Activated T-cell treated with anti-CD3 and anti-CD28 coated beads, Interleukin-2, amount 50 U/mL, for 24 hours (primary cell): Measurements from ENCODE around the gene RBMX.
"Not testable (repeated sequence)": the region's sequence is repeated elsewhere in the genome, so short reads cannot be mapped to it uniquely, and the experiment has no call there.

Source experiments
- DNase-seq: peaks from one replicate; pipeline ENCODE4 v3.0.0-alpha.2; 2020
- H3K27ac Mint-ChIP-seq: 2 replicates; pipeline ENCODE4 v1.8.0; 2020; ENCODE audit warnings: mild to moderate bottlenecking, mixed read lengths
- H3K27me3 Mint-ChIP-seq: 2 replicates; pipeline ENCODE4 v1.8.0; 2020; ENCODE audit warnings: mixed read lengths
- H3K36me3 Mint-ChIP-seq: 2 replicates; pipeline ENCODE4 v1.8.0; 2020; ENCODE audit warnings: low read depth, mixed read lengths
- H3K4me1 Mint-ChIP-seq: 2 replicates; pipeline ENCODE4 v1.8.0; 2020; ENCODE audit warnings: low read depth, mixed read lengths
- H3K4me3 Mint-ChIP-seq: 2 replicates; pipeline ENCODE4 v1.8.0; 2020; ENCODE audit warnings: mild to moderate bottlenecking, moderate library complexity, mixed read lengths
- H3K9me3 Mint-ChIP-seq: 2 replicates; pipeline ENCODE4 v1.8.0; 2020; ENCODE audit warnings: mixed read lengths

The RBMX gene

DNA sequence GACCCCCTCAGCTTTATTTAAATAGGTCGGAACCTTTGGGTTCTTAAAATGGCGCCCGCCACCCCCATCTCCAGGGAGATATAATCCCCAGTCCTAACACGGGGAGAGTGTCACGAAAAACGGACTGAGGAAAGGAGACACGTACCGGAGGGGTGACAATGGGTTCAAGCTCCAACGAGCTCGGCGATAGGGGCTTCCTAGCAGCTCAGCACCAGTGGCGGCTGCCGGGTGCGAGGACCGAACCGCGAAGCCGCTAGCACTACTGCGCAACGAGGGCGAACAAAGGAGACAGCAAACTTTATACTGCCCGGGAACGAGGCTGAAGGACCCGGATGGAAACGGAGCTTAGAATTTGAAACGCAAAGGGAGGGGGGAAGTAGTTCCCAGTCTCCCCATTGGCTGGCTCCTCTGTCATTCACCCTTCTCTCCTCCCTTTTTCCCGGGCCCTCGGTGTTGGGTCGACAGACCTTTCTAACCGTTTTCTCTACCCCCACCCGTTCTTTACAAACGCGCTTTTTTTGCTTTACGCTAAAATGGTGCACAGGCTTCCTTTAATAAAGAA lies at the start of gene RBMX:
RBMX (minus strand) TSS at position 274 of the 562 bp plus-strand sequence. CDS start 1,298 bp downstream, outside the sequence.
- peaks cover 22% of the 10 kb centered on the region for H3K4me1 Mint-ChIP-seq
- H3K27ac Mint-ChIP-seq: peak within 1 kb of the TSS; percentile 97
- H3K27me3 Mint-ChIP-seq: peaks cover 21% of the 10 kb centered on the region
- no peaks in the 10 kb centered on the region for H3K9me3 Mint-ChIP-seq
- DNase-seq: peak; percentile 87
- H3K4me3 Mint-ChIP-seq: peak within 1 kb of the TSS; percentile 93
- peaks cover 44% of the 10 kb centered on the region for H3K36me3 Mint-ChIP-seq

- H3K4me3 Mint-ChIP-seq, H3K9me3 Mint-ChIP-seq, DNase-seq, H3K27ac Mint-ChIP-seq, H3K36me3 Mint-ChIP-seq, H3K4me1 Mint-ChIP-seq, H3K27me3 Mint-ChIP-seq: not testable (repeated sequence)
These were observed 40.9 kb upstream of the RBMX start for GRCh38 chrX:136921438-136921837.

DNA sequence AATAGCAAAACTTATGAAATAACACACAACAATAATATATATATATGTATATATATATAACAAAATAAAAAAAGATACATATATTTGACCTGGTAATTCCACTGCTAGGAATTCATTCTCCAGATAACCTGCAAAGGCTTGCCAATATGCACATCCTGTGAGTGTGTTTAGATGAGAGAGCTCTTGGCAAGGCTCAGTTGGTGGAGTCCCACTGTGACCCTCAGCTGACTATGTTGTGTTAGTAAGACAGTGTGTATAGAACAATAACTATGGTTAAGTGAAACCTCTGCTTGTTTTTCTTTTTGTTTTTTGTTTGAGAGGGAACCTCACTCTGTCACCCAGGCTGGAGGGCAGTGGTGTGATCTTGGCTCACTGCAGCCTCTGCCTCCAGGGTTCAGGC lies 39.5 kb upstream of the RBMX start:
- no peak for DNase-seq
- Mint-ChIP-seq H3K4me1 (peaks cover 2% of the 10 kb centered on the region), H3K36me3 (peaks cover 9% of the 10 kb centered on the region), H3K9me3 (no peaks in the 10 kb centered on the region), H3K27ac (no peak overlapping the region), H3K27me3 (peaks cover 5% of the 10 kb centered on the region), H3K4me3 (no peak overlapping the region)

DNA sequence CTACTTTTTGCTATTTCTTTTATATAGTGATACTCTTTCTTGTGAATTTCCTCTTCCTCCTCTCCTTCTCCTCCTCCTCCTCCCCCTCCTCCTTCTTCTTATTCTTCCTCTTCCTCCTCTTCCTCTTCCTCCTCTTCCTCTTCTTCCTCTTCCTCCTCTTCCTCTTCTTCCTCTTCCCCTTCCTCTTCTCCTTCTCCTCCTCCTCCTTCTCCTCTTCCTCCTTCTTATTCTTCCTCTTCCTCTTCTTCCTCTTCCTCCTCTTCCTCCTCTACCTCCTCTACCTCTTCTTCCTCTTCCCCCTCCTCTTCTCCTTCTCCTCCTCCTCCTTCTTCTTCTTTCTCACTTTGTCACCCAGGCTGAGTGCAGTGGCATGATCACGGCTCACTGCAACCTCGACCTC lies 36.3 kb upstream of the RBMX start:
- Mint-ChIP-seq H3K9me3 (no peaks in the 10 kb centered on the region), H3K4me1 (peaks cover 5% of the 10 kb centered on the region), H3K27me3 (peaks cover 11% of the 10 kb centered on the region), H3K4me3 (no peak overlapping the region), H3K36me3 (peaks cover 3% of the 10 kb centered on the region), H3K27ac (no peak overlapping the region)
- DNase-seq: no peak

DNA sequence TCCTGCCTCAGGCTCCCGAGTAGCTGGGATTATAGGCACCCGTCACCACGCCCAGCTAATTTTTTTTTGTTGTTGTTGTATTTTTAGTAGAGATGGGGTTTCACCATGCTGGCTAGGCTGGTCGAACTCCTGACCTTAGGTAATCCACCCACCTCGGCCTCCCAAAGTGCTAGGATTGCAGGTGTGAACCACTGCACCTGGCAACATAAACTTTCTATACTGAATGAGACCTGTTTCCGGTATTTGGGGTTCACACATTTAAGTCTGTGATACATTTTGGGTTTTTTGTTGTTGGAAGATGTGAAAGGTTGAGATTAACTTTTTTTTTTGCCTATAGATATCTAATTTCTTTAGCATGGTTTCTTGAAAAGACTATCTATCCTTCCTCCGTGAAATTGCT lies 31.1 kb upstream of the RBMX start:
- H3K27ac Mint-ChIP-seq, H3K36me3 Mint-ChIP-seq, H3K9me3 Mint-ChIP-seq, DNase-seq: not testable (repeated sequence)
- peak overlapping the region; percentile 25 for H3K4me3 Mint-ChIP-seq
- H3K4me1 Mint-ChIP-seq: peaks cover 21% of the 10 kb centered on the region
- H3K27me3 Mint-ChIP-seq: peaks cover 18% of the 10 kb centered on the region

GRCh38 chrX:136911253-136911652 lies 30.7 kb upstream of the RBMX start:
- Mint-ChIP-seq H3K36me3 (peaks cover 6% of the 10 kb centered on the region), H3K9me3 (no peaks in the 10 kb centered on the region), H3K27me3 (peaks cover 18% of the 10 kb centered on the region), H3K4me3 (peak overlapping the region; percentile 89), H3K27ac (no peak overlapping the region), H3K4me1 (peaks cover 21% of the 10 kb centered on the region)
- no peak for DNase-seq

DNA sequence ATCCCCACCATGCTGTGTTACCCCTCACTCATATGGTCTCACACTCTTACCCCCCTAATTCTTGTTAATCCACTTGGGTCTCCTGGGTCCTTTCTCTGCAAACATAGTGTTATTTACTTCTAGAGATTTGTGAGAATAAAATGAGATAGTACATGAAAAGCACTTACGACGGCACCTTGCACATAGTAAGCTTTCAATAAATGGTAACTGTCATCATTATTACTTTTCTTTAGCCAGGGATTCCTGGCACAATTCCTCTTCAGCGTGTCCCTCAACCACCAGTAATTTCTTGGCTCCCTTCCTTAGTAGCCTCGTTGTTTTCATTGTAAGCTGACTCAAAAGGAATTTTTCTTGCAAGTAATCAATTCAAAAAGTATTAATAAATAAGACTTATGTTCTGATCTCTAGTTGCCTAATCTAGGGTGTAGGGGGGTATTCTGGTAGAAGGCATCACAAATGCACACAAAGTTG lies 30.1 kb upstream of the RBMX start:
- peaks cover 14% of the 10 kb centered on the region for H3K27me3 Mint-ChIP-seq
- peaks cover 4% of the 10 kb centered on the region for H3K36me3 Mint-ChIP-seq
- no peaks in the 10 kb centered on the region for H3K9me3 Mint-ChIP-seq
- peaks cover 21% of the 10 kb centered on the region for H3K4me1 Mint-ChIP-seq
- no peak for DNase-seq
- H3K27ac Mint-ChIP-seq: peak overlapping the region; percentile 93
- peak overlapping the region; percentile 89 for H3K4me3 Mint-ChIP-seq

- Mint-ChIP-seq H3K27ac (peak overlapping the region; percentile 93), H3K4me3 (peak overlapping the region; percentile 89), H3K27me3 (peaks cover 14% of the 10 kb centered on the region), H3K36me3 (peaks cover 4% of the 10 kb centered on the region), H3K9me3 (no peaks in the 10 kb centered on the region), H3K4me1 (peaks cover 21% of the 10 kb centered on the region)
- peak; percentile 71 for DNase-seq
These were observed 29.4 kb upstream of the RBMX start for GRCh38 chrX:136909706-136910564.

- peaks cover 14% of the 10 kb centered on the region for H3K27me3 Mint-ChIP-seq
- peak overlapping the region; percentile 93 for H3K27ac Mint-ChIP-seq
- H3K4me3 Mint-ChIP-seq: peak overlapping the region; percentile 89
- H3K36me3 Mint-ChIP-seq: peaks cover 4% of the 10 kb centered on the region
- peak; percentile 84 for DNase-seq
- H3K9me3 Mint-ChIP-seq: no peaks in the 10 kb centered on the region
- peaks cover 21% of the 10 kb centered on the region for H3K4me1 Mint-ChIP-seq
These were observed 28.7 kb upstream of the RBMX start for GRCh38 chrX:136909119-136909705.

- Mint-ChIP-seq H3K36me3 (peaks cover 2% of the 10 kb centered on the region), H3K4me3 (no peak overlapping the region)
These were observed 27.1 kb upstream of the RBMX start for GRCh38 chrX:136907621-136908020.

DNA sequence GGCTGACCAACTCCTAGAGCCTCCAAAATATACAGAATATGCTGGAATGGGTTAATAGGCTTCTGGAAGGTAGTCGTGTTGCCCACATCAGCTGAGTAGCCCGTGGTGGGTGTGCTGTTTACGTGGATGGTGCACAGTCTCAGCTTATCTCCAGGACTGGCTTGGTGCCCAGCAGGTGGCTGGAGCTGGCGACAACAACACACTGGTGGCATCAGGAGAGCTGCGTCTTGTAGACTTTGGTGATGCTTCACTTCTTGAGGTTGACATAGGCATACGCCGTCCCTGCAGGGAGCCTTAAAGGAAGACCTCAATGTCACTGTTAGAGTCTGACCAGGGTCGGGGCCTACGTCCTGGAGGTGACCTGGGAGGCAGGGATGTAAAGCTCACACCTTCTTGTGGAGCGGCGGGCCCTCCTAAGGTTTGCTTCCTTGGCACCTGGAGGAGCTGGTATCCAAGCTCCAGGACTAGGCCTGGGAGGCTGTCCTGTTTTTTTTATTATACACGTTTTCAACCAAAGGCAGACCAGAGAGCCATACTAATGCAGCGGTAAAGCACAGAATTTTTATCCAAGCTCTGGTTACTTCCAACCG lies 26.5 kb upstream of the RBMX start:
- Mint-ChIP-seq H3K27ac (no peak overlapping the region), H3K9me3 (no peaks in the 10 kb centered on the region), H3K4me1 (peaks cover 18% of the 10 kb centered on the region), H3K4me3 (no peak overlapping the region), H3K27me3 (peaks cover 9% of the 10 kb centered on the region), H3K36me3 (peaks cover 2% of the 10 kb centered on the region)
- DNase-seq: no peak

More at GRCh38 chrX:136907621-136908020, 27.1 kb upstream of the RBMX start:
- H3K9me3 Mint-ChIP-seq: no peaks in the 10 kb centered on the region
- H3K27me3 Mint-ChIP-seq: peaks cover 9% of the 10 kb centered on the region
- no peak for DNase-seq
- H3K4me1 Mint-ChIP-seq: peaks cover 20% of the 10 kb centered on the region
- H3K27ac Mint-ChIP-seq: no peak overlapping the region

DNA sequence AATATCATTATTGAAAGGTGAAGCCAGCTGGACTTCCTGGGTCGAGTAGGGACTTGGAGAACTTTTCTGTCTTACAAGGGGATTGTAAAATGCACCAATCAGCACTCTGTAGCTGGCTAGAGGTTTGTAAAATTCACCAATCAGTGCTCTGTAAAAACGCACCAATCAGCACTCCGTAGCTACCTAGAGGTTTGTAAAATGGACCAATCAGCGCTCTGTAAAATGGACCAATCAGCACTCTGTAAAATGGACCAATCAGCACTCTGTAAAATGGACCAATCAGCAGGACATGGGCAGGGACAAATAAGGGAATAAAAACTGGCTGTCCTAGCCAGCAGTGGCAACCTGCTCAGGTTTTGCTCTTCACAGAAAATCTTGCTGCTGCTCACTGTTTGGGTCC lies 23.5 kb upstream of the RBMX start:
- not testable (repeated sequence) for H3K4me3 Mint-ChIP-seq, H3K27me3 Mint-ChIP-seq, DNase-seq, H3K9me3 Mint-ChIP-seq, H3K4me1 Mint-ChIP-seq, H3K27ac Mint-ChIP-seq, H3K36me3 Mint-ChIP-seq

DNA sequence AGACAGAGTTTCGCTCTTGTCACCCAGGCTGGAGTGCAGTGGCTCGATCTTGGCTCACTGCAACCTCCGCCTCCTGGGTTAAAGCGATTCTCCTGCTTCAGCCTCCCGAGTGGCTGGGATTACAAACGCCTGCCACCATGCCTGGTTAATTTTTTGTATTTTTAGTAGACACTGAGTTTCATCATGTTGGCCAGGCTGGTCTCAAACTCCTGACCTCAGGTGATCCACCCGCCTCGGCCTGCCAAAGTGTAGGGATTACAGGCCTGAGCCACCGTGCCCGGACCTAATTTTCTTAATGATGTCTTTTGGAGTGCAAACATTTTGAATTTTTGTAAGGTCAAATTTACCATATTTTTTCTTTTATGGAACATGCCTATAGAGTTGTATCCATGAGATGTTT lies 19.5 kb upstream of the RBMX start:
- not testable (repeated sequence) for H3K4me1 Mint-ChIP-seq, H3K9me3 Mint-ChIP-seq, H3K27ac Mint-ChIP-seq, H3K4me3 Mint-ChIP-seq, DNase-seq, H3K36me3 Mint-ChIP-seq, H3K27me3 Mint-ChIP-seq

DNA sequence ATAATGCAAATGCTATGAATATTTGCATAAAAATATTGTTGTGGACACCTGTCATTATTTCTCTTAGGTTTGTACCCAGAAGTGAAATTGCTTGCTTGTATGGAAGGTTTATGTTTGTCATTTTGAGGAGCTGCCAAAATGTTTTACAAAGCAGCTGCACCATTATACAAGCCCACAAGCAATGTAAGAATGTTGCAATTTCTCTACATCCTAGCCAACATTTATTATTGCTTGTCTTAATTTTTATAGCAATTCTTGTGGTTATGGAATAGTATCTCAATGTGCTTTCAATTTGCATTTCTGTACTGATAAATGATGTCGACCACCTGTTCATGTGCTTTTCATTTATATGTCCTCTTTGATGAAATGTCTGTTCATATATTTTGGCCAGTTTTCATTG lies 18.7 kb upstream of the RBMX start:
- DNase-seq: no peak
- H3K9me3 Mint-ChIP-seq: no peaks in the 10 kb centered on the region
- H3K36me3 Mint-ChIP-seq: no peaks in the 10 kb centered on the region
- H3K27me3 Mint-ChIP-seq: no peaks in the 10 kb centered on the region
- H3K27ac Mint-ChIP-seq: no peak overlapping the region
- no peaks in the 10 kb centered on the region for H3K4me1 Mint-ChIP-seq
- H3K4me3 Mint-ChIP-seq: no peak overlapping the region
